K562 (cell line): ENCODE results near the gene ADORA2B.

Source experiments
- NFIC ChIP-seq: fragments of 450-650 bp; IDR thresholded peaks from 2 replicates; pipeline ENCODE4 v1.6.1; 2017; ENCODE audit warnings: mild to moderate bottlenecking, inconsistent platforms
- NR3C1 ChIP-seq: sonication (generic); formaldehyde crosslinking; IDR thresholded peaks from 2 replicates; pipeline ENCODE4 v1.8.1; 2022; ENCODE audit warnings: missing genetic modification reagents
- ZNF274 ChIP-seq: IDR thresholded peaks from 2 replicates; pipeline ENCODE4 v1.6.1; 2011; ENCODE audit warnings: low read depth, mild to moderate bottlenecking, low read length, moderate library complexity, borderline replicate concordance

- no peak for TF ChIP-seq NR3C1
- no peak for TF ChIP-seq NFIC
- TF ChIP-seq ZNF274, result no peak
Measured at GRCh38 chr17:15971882-15972281, 27.0 kb downstream of the ADORA2B start.
